Calu3 (cell line): ENCODE measurements around the gene TMEM198. TPM values are rescaled to one million over a fixed set of nuclear protein-coding genes. Genes with fewer than 3 reads are reported as not detected.

Experiments
- BruUV-seq: library from RNA; stranded (reverse); fragments of 400-500 nt; replicated peaks from 2 replicates; lab custom pipeline; 2021; lab: Mats Ljungman, UMichigan
- CTCF ChIA-PET: fragments of 300-600 bp; sonication (Branson Sonifier 250); formaldehyde crosslinking; loops from one replicate; lab custom pipeline; 2022; ENCODE audit warnings: antibody characterized with exemption; lab: Charles Lee
- DNase-seq: peaks from one replicate; pipeline ENCODE4 v3.0.0; 2022
- H3K27ac Mint-ChIP-seq: one replicate; pipeline ENCODE4 v1.8.0; 2022; ENCODE audit warnings: mixed read lengths; ENCODE audit not compliant: unreplicated experiment
- H3K27me3 Mint-ChIP-seq: one replicate; pipeline ENCODE4 v1.8.0; 2022; ENCODE audit warnings: mixed read lengths; ENCODE audit not compliant: unreplicated experiment
- H3K36me3 Mint-ChIP-seq: one replicate; pipeline ENCODE4 v1.8.0; 2022; ENCODE audit warnings: mild to moderate bottlenecking, moderate library complexity, mixed read lengths; ENCODE audit not compliant: insufficient read depth, unreplicated experiment
- H3K4me1 Mint-ChIP-seq: one replicate; pipeline ENCODE4 v1.8.0; 2022; ENCODE audit warnings: mild to moderate bottlenecking, low read depth, mixed read lengths; ENCODE audit not compliant: unreplicated experiment
- H3K4me3 Mint-ChIP-seq: one replicate; pipeline ENCODE4 v1.8.0; 2022; ENCODE audit warnings: mild to moderate bottlenecking, low read depth, moderate library complexity, mixed read lengths; ENCODE audit not compliant: unreplicated experiment
- H3K9me3 Mint-ChIP-seq: one replicate; pipeline ENCODE4 v1.8.0; 2022; ENCODE audit warnings: low read depth, mixed read lengths; ENCODE audit not compliant: unreplicated experiment
- intact Hi-C: fragments of 100-400 bp; cut with micrococcal nuclease; formaldehyde crosslinking; loops from one replicate; pipeline ENCODE4 v1.10.0; 2022; ENCODE audit not compliant: unreplicated experiment
- total RNA-seq: library from RNA; stranded (reverse); gene quantifications from 2 replicates; pipeline ENCODE4 v1.2.3, GENCODE V29; 2022
- TF ChIP-seq, protein P1 (sequence below): fragments of 200-600 bp; IDR thresholded peaks from one replicate; pipeline ENCODE4 v1.8.0; 2022; ENCODE audit warnings: antibody characterized with exemption; ENCODE audit not compliant: unreplicated experiment

Gene TMEM198
- total RNA-seq, 1 experiment from 2014 or later: 5.9 TPM

DNA sequence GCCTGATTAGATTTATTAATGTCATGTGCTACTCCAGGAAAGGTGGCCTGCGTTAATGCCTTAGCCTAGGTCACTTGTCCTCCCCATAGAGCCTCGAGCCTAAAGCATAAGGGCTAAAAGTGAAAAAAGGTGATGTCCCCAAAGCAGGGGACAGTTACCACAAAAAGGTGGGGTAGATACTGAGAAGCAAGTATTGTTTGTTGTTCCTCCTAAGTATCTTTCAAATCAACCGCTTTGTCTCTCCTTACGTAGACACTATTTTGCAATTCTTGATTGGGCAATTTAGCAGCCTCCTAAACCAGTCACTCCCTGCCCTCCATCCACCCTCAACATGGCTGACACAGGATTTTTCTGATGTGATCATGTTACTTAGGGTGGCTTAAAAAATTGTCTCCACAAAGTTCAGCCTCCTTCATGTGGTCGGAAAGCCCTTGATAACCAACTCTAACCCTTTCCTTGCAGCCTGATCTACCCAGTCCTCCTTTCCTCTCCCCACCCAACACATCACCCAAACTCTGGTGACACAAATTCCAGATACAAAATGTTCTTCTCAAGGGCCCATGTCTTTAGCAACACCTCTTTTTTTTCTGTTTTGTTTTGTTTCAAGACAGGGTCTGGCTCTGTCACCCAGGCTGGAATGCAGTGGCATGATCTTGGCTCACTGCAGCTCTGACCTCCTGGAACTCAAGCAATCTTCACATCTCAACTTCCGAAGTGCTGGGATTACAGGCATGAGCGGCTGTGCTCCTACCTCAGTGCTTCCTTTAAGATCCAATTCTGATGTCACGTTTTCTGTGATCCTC is 35.2 kb downstream of the TMEM198 start:
- Mint-ChIP-seq H3K36me3 (peaks cover 8% of the 10 kb centered on the region), H3K4me3 (no peak overlapping the region), H3K4me1 (peaks cover 12% of the 10 kb centered on the region), H3K27ac (no peak overlapping the region), H3K9me3 (no peaks in the 10 kb centered on the region), H3K27me3 (peaks cover 8% of the 10 kb centered on the region)
- TF ChIP-seq, protein P1, sequence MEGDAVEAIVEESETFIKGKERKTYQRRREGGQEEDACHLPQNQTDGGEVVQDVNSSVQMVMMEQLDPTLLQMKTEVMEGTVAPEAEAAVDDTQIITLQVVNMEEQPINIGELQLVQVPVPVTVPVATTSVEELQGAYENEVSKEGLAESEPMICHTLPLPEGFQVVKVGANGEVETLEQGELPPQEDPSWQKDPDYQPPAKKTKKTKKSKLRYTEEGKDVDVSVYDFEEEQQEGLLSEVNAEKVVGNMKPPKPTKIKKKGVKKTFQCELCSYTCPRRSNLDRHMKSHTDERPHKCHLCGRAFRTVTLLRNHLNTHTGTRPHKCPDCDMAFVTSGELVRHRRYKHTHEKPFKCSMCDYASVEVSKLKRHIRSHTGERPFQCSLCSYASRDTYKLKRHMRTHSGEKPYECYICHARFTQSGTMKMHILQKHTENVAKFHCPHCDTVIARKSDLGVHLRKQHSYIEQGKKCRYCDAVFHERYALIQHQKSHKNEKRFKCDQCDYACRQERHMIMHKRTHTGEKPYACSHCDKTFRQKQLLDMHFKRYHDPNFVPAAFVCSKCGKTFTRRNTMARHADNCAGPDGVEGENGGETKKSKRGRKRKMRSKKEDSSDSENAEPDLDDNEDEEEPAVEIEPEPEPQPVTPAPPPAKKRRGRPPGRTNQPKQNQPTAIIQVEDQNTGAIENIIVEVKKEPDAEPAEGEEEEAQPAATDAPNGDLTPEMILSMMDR: no peak
- no peak for DNase-seq
- CTCF ChIA-PET: no interaction called here
- intact Hi-C loops: no loop called here
- no TSS peak for BruUV-seq

DNA sequence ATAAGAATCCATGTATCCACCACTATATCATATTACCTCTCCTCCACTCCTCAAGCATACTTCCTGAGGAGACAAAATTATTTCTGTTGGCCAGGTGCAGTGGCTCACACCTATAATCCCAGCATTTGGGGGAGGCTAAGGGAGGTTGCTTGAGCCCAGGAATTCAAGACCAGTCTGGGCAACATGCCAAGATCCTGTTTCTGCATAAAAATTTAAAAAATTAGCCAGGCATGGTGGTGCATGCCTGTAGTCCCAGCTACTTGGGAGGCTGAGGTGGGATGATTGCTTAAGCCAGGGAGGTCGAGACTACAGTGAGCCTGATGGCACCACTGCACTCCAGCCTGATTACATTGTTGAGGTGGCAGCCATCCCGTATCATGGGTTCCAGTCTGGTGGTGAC is 37.5 kb downstream of the TMEM198 start:
- Mint-ChIP-seq H3K9me3 (no peaks in the 10 kb centered on the region), H3K36me3 (peaks cover 8% of the 10 kb centered on the region)
- no TSS peak for BruUV-seq

DNA sequence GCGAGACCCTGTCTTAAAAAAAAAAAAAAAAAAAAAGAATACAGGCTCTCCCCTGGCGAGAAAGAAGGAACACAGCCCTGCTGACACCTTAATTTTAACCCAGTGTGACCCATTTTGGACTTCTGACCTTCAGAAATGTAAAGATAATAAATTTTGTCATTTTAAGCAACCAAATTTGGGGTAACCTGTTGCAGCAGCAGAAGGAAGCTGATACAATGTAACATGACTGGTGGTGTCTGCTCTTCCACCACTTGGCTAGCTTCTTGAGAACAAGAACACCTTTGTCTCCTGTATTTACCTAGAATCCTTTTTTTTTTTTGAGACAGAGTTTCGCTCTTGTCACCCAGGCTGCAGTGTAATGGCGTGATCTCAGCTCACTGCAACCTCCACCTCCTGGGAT is 47.3 kb downstream of the TMEM198 start:
- Mint-ChIP-seq H3K4me3 (no peak overlapping the region), H3K27ac (no peak overlapping the region), H3K36me3 (no peaks in the 10 kb centered on the region), H3K9me3 (no peaks in the 10 kb centered on the region), H3K27me3 (no peaks in the 10 kb centered on the region), H3K4me1 (peaks cover under 1% of the 10 kb centered on the region)
- intact Hi-C loops: no loop called here
- no peak for DNase-seq
- TF ChIP-seq, protein P1: no peak
- no TSS peak for BruUV-seq
- CTCF ChIA-PET: no interaction called here

More for the DNA sequence above, 37.5 kb downstream of the TMEM198 start:
- no peak overlapping the region for H3K4me3 Mint-ChIP-seq
- TF ChIP-seq, protein P1: no peak
- H3K27ac Mint-ChIP-seq: no peak overlapping the region
- no peaks in the 10 kb centered on the region for H3K27me3 Mint-ChIP-seq
- no peak for DNase-seq
- CTCF ChIA-PET: no interaction called here
- H3K4me1 Mint-ChIP-seq: peaks cover 12% of the 10 kb centered on the region
- intact Hi-C loops: no loop called here

DNA sequence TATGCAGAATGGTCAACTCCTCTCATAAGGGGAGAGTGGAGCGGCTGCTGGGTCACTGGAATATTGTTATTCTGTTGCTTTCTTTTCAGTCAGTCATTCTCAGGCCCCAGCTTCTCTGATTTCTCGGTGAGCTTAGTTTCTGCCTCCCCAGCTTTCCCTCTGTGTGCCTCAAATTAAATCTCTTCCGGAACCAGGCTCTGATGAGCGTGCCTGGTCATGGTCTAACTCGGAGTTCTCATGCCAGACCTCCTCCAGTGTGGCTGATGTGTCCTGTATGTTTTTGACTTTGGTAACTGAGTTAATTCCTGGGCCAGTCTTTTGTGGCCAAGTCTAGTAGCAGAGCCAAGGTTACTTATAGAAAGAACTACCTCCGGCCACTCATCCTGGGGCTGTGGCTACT is 48.9 kb downstream of the TMEM198 start:
- CTCF ChIA-PET: no interaction called here
- Mint-ChIP-seq H3K4me3 (no peak overlapping the region), H3K9me3 (no peaks in the 10 kb centered on the region), H3K4me1 (peaks cover 10% of the 10 kb centered on the region), H3K27me3 (no peaks in the 10 kb centered on the region), H3K27ac (no peak overlapping the region), H3K36me3 (peaks cover 13% of the 10 kb centered on the region)
- intact Hi-C loops: no loop called here
- BruUV-seq: no TSS peak
- DNase-seq: no peak
- TF ChIP-seq, protein P1: no peak
